ENCODE measurements around the gene CDHR2. TPM values are rescaled to one million over a fixed set of nuclear protein-coding genes. Genes with fewer than 3 reads are reported as not detected.

CDHR2 gene
- total and polyA plus RNA-seq, 2 of the 13 experiments (the other 11 are each of a cell fraction or from before 2014, with no cell fraction given) = 17.9 to 20.9 TPM

DNA sequence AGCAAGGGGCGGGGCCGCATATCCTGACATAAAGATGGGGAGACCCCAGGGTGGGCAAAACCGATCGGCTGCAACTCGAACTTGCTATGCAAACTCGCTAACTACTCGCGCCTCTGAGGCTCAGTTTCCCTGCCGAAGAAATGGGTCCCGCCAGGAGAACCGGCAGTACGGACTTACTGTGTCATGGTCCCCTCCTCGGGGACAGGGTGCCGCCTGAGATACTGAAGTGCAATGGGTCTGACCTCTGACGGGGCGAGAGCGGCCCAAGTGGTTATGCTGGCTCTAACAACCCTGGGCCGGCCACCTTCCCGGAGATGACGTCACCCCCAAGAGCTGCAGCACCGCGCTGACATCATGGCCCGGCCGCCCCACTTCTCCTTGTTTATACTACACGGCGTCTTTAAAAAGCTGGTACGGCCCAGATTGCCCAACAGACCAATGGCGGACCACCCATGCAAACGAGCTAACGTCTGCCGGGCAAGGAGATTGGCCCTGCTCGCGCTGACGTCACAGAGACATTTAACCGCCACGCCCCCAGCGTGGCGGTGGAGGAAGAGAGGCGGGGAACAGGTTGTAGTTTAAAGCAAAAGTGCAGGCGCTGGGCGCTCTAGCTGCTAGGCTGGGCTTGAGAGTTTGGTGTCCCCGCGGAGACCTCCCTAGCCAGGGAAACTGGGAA lies 11.4 kb upstream of the CDHR2 start (continued):
- TF ChIP-seq ARID4A (CRISPR knock-in tag; IDR thresholded peaks at IDR 0.05; ENCODE audit: borderline replicate concordance) (peak; percentile 47; the same call in 1 of the 2 replicates), ZNF292 (CRISPR knock-in tag; IDR thresholded peaks at IDR 0.05; ENCODE audit: borderline replicate concordance, low read depth) (0 out of 2 replicates have a peak, but pooled peaks have one; percentile 31), PITX1 (CRISPR knock-in tag; IDR thresholded peaks at IDR 0.05) (peak; percentile 13; the same call in 1 of the 2 replicates), KLF9 (CRISPR knock-in tag; IDR thresholded peaks at IDR 0.05; ENCODE audit: low read depth) (no peak), ZNF329 (CRISPR knock-in tag; IDR thresholded peaks at IDR 0.05; ENCODE audit: low read depth) (no peak), ZNF235 (CRISPR knock-in tag; IDR thresholded peaks at IDR 0.05; ENCODE audit: borderline replicate concordance) (peak; percentile 47; the same call in 1 of the 2 replicates), ZNF780A (CRISPR knock-in tag; IDR thresholded peaks at IDR 0.05) (no peak), NR2C2 (CRISPR knock-in tag; IDR thresholded peaks at IDR 0.05; ENCODE audit: borderline replicate concordance) (peak; percentile 26; the same call in 1 of the 2 replicates), ZNF772 (CRISPR knock-in tag; IDR thresholded peaks at IDR 0.05) (0 out of 2 replicates have a peak, but pooled peaks have one; percentile 36), HNRNPLL (IDR thresholded peaks at IDR 0.05; ENCODE audit: low read depth, low read length, poor library complexity, severe bottlenecking) (peak; percentile 71), NAIF1 (CRISPR knock-in tag; IDR thresholded peaks at IDR 0.05; ENCODE audit: borderline replicate concordance) (no peak), CREB1 (IDR thresholded peaks at IDR 0.05) (peak; percentile 99), CREB1 (CRISPR knock-in tag; IDR thresholded peaks at IDR 0.05) (peak; percentile 97)
- TF ChIP-seq, protein P1, sequence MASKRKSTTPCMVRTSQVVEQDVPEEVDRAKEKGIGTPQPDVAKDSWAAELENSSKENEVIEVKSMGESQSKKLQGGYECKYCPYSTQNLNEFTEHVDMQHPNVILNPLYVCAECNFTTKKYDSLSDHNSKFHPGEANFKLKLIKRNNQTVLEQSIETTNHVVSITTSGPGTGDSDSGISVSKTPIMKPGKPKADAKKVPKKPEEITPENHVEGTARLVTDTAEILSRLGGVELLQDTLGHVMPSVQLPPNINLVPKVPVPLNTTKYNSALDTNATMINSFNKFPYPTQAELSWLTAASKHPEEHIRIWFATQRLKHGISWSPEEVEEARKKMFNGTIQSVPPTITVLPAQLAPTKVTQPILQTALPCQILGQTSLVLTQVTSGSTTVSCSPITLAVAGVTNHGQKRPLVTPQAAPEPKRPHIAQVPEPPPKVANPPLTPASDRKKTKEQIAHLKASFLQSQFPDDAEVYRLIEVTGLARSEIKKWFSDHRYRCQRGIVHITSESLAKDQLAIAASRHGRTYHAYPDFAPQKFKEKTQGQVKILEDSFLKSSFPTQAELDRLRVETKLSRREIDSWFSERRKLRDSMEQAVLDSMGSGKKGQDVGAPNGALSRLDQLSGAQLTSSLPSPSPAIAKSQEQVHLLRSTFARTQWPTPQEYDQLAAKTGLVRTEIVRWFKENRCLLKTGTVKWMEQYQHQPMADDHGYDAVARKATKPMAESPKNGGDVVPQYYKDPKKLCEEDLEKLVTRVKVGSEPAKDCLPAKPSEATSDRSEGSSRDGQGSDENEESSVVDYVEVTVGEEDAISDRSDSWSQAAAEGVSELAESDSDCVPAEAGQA (IDR thresholded peaks at IDR 0.05; ENCODE audit: low read depth) = peak; percentile 92
- TF ChIP-seq, protein P1 (CRISPR knock-in tag; IDR thresholded peaks at IDR 0.05; ENCODE audit: borderline replicate concordance) = no peak
- TF ChIP-seq, protein P2, sequence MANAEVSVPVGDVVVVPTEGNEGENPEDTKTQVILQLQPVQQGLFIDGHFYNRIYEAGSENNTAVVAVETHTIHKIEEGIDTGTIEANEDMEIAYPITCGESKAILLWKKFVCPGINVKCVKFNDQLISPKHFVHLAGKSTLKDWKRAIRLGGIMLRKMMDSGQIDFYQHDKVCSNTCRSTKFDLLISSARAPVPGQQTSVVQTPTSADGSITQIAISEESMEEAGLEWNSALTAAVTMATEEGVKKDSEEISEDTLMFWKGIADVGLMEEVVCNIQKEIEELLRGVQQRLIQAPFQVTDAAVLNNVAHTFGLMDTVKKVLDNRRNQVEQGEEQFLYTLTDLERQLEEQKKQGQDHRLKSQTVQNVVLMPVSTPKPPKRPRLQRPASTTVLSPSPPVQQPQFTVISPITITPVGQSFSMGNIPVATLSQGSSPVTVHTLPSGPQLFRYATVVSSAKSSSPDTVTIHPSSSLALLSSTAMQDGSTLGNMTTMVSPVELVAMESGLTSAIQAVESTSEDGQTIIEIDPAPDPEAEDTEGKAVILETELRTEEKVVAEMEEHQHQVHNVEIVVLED (CRISPR knock-in tag; IDR thresholded peaks at IDR 0.05; ENCODE audit: borderline replicate concordance) = peak; percentile 62; the same call in 1 of the 2 replicates

Measured in HepG2 (cell line).